HG03575 (cell line): ENCODE results near the gene SLC25A42.

Experiments used
- ATAC-seq: cut with Tn5 transposase; IDR thresholded peaks from one replicate; pipeline ENCODE4 v1.9.1; 2021; ENCODE audit not compliant: unreplicated experiment, insufficient number of reproducible peaks, low FRiP score; ENCODE audit errors: extremely low read depth

SLC25A42 gene

DNA sequence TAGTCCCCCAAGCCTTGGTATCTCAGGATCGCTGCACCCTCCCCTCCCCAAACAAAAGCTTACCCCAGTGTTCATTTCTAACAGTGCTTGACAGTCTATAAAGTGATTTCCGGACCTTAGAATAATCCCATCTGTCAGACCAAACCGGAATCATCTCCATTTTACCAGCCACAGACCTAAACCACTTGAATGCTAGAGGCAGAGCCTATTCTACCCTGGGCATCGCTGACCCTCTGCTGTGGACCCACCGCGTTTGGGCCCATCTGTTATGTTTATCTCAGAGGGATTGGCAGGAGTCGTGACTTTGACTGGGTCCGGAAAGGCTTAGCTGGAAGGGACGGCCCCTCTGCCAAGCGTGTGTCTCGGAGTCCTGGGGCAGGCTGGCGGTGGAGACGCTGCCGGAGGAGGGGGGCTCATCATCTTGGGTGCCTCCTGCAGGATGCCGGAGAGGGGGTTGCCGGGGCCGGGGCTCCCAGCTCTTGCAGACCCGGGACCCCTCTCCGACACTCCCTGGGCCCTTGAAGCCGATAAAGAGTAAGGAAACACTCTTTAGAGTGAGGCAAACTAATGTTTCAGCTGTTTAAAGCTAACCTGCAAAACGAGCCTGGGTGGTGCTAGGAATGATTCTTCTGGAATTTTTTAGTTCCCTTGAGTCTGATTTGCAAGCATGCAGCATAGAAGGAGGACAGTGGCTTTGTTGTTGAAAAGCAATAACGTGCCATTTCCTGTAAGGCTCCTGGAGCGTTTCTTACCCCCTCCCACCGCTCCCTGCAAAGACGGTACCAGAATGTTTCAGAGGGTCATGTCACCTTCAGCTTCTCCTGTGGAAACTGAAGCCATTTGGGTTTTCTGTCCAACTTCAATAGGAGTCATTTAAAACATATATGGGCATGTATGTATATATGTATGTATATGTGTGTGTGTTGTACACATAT lies 1.3 kb downstream of the SLC25A42 start:
- no peak for ATAC-seq

DNA sequence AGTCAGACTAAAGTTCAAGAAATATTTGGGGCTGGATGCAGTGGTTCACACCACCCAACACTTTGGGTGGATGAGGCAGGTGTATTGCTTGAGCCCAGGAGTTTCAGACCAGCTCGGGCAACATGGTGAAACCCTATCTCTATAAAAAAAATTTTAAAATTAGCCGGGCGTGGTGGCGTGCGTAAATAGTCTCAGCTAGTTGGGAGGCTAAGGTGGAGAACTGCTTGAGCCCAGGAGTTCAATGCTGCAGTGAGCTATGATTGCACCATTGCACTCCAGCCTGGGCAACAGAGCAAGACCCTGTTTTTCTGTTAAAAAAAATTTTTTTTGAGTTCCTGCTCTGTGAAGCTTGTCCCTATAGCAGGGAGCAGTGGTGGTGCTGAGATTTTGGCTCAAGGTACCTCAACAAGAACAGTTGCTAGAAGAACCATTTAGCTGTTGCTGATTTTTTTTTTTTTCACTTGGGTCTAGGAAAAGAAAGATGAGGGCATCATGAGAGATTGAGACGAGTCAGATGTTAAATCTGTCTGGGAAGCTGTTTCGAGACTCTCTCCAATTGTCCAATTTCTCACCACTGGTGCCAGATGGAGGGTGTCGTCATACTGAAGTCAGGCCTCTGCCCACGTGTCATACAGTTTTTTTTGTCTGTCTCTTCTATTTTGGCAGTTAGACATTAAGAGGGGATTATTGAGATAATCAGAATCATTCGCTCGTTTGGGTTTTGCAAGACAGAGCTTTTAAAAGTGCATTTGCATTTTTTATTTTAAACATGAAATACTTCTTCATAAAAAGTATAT lies 3.7 kb downstream of the SLC25A42 start:
- ATAC-seq, result no peak

DNA sequence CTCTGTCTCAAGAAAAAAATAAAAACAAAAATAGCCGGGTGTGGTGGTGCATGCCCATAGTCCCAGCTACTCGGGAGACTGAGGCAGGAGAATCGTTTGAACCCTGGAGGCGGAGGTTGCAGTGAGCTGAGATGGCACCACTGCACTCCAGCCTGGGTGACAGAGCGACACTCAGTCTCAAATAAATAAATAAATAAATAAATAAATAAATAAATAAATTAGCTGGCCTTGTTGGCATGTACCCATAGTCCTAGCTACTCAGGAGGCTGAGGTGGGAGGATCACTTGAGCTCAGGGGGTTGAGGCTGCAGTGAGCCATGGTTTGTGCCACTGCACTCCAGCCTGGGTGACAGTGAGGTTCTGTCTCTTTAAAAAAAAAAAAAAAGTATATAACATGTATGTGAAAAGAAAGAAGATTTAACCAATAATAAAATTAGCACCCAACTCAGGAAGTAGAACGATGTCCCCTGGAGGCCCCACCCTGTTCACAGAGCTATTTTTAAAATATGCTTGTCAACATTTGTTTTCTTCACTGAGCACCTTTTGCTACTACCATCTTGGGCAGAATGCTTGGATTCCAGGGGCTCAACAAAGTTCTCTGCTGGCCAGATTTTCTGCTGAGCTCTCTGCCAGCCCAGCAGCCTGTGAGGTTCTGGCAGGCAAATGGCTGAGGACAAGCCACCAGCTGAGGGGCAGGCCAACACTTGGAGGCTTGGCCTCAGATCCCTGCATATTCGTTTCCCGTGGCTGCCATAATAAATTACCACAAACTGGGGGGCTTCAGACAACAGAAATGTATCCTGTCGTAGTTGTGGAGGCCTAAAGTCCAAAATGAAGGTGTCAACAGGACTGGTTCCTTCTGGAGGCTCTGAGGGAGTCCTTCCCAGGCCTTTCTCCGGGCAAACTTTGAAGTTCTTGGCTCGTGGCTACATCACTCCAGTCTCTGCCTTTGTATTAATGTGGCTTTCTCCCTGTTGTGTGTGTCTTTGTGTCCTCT lies 5.2 kb downstream of the SLC25A42 start:
- ATAC-seq, result no peak

DNA sequence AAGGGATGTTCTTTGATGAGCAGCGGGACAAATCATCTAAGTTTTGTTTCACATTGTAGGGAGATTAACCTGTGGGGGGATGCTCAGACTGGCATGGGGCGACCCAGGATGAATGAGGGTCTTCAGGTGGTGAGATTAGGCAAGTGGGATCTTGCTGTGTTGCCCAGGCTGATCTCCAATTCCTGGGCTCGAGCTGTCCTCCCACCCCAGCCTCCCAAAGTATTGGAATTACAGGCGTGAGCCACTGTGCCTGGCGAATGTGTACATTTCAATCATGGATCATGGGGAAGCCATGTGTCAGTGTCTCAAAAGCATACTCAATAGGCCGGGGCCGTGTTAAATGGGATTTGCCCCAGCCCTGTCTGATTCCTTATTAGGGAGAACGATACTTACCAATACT lies 8.1 kb downstream of the SLC25A42 start:
- ATAC-seq, result no peak

DNA sequence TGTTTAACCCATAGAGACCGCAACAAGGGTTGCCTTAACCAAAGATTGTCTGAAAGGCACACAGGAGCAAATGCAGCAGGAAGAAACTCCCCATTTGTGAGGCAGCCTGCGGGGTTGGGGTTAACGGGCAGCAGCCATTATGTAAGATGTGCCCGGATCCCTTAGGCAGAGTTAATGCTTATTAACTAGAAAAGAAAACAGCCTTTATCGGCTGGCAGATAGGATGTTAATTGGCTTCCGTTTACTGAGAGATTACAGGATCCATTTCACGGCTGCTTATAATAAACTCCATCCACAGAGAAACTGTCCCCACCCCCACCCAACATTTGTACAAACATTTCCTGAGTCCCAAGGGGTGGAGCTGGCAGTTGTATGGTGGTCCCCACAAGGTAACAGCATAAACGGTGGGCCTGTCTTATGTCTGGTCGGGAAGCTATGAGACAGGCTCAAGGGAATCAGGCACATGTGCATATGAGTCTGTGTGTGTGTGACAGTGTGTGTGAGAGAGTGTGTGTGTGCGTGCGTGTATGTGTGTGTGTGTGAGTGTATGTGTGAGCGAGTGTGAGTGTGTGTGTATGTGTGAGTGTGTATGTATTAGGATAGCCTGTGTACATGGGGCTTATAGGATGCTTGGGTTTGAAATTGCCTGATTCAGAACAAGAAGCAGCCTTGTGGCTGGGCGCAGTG lies 10.5 kb downstream of the SLC25A42 start:
- ATAC-seq, result no peak

DNA sequence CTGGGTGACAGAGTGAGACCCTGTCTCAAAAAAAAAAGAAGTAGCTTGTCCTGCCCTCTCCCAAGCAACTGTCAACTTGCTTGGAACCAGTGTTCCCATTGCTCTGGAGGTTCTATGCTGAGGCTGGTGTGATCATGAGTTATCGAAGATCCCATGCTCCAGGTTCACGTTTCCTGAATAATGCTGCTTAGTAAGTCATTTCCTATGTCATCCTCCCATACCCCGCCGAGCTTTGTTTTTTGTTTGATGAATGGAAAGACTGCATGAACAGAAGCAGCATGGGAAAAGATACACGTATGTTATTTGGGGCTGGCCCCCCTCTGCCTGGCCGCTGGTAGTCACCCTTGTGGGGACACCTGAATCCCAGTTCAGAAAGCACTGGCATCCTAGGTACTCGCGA lies 11.3 kb downstream of the SLC25A42 start:
- ATAC-seq, result no peak

DNA sequence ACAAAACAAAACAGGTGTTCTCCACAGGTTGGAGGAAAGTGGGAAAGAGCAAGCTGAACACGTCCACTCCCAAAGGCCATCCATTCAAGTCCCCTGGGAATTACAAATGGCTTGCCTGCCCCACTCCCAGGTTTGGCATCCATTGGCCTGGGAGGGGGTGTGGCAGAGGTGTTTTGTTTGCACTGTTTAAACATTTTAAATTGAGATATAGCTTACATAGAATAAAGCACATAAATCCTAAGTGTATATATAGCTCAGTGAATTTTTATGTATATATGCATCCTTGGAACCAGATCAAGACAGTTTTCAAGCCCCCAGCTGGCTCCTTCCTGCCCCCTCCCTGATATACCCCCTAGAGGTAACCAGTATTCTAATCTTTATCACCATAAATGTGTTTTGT lies 12.7 kb downstream of the SLC25A42 start:
- ATAC-seq, result no peak

DNA sequence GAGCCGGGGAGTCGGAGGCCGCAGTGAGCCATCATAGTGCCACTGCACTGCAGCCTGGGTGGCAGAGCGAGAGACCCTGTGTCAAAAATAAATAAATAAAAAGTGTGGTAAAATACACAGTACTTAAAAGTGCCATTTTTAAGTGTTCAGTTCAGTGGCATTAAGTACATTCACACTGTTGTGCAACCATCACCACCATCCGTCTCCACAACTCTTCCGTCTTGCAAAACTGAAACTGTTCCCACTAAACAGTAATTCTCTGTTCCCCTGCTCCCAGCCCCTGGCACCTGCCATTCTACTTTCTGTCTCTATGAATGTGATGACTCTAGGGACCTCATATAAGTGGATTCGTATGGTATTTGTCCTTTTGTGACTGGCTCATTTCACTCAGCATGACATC lies 13.3 kb downstream of the SLC25A42 start:
- ATAC-seq, result no peak

DNA sequence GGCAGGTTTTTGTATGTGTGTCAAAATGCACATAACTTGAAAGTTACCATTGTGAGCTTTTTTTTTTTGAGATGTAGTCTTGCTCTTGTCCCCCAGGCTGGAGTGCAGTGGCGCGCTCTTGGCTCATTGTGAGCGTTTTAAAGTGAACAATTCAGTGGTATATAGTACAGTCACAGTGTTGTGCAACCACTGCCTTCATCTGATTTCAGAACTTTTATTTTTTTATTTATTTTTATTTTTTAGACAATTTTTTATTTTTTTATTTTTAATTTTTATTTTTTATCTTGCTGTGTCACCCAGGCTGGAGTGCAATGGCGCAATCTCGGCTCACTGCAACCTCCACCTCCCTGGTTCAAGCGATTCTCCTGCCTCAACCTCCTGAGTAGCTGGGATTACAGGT lies 15.0 kb downstream of the SLC25A42 start:
- no peak for ATAC-seq

DNA sequence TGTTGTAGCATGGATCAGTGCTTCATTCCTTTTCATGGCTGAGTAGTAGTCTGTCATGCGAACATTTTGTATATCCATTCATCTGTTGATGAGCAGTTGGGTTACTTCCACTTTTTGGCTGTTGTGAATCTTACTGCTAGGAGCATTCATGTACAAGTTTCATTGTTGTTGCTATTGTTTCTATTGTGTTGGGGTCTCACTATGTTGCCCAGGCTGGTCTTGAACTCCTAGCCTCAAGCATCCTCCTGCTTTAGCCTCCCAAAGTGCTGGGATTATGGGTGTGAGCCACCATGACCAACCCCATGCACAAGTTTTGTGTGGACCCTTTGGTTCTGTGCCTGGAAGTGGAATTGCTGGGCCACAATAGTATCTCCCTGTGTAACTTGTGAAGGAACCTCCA lies 15.8 kb downstream of the SLC25A42 start:
- ATAC-seq, result no peak

DNA sequence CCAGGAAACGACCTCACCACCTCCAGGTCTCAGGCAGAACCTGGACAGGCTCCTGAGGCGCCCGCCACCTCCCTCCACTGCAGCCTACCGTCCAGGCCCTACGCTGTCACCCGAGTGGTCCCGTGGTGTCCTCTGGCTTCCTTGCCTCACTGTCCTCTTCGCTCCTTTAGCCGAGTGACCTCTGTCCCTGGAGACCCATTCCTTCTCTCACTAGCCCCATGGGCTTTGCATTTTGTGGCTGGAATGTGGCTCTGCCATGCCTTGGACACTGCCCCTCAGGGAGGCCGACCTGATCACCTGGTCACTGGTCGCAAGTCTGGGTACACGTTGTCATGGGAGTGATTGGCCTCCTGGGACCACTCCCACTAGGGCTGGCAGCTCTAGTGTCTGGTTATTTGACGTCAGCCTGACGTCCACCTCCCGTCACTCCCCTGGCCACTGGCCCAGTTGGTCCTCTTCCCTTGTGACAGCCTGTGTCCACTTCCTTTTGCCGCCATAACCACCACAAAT lies 17.9 kb downstream of the SLC25A42 start:
- ATAC-seq, result no peak

DNA sequence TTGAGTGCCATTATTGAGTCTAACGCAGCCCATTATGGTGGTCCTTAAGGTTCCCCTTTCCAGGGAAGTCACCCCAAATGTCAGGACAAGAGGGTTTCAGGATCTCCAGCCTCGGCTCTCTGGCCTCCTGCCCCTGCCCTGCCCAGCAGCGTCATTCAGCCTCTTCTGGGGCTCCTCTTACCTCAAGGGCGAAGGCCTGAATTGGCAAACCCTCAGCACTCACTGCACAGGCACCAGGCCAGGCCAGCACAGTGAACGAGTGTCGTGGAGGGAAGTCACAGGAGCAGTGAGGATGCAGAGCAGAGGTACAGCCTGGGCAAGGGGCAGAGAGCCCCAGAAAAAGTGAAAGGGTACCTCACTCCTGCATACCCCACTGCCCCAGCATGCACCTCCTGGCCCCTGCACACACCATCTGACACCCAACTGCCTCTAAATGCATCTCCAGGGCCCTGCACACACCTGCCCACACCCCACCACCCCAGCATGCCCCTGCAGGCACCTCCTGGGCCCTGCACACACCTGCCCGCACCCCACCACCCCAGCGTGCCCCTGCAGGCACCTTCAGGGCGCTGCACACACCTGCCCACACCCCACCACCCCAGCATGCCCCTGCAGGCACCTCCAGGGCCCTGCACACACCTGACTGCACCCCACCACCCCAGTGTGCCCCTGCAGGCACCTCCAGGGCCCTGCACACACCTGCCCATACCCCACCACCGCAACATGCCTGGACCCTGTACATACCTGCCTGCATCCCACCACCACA lies 19.8 kb downstream of the SLC25A42 start:
- no peak for ATAC-seq

DNA sequence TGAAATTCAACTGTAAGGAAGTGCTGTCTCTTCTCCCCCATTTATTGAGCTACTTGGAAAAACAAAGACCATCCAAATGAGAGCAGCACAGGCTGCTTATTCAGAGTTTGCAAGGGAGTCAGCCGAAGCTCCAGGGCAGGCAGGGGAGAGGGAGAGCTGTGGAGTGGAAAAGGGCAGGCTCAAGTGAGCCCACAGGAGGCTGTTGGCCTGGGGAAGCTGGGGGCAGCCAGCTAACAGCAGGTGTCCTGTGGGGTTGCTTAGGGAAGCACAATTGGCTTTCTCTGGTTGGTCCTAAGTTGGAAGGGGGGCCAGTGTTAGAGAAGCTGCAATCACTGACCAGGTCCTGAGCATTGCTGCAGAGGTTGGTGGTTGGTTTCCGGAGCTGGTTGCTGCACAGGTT lies 23.9 kb downstream of the SLC25A42 start:
- no peak for ATAC-seq

DNA sequence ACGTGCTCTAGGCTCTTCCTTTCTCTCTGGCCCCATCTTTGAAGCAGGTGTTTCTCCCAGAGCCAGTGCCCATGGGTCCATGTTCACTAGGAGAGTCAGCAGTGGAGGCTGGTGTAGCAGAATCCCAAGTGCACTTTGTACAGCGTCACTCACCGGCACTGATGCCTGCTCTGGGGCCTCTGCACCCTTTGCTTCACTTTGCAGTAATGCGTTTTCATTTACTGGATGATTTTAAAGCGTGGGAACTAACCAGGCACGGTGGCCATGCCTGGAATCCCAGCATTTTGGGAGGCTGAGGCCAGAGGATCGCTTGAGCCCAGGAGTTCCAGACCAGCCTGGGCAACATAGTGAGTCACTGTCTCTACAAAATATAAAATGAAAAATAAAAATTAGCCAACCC lies 30.7 kb downstream of the SLC25A42 start:
- ATAC-seq, result no peak

DNA sequence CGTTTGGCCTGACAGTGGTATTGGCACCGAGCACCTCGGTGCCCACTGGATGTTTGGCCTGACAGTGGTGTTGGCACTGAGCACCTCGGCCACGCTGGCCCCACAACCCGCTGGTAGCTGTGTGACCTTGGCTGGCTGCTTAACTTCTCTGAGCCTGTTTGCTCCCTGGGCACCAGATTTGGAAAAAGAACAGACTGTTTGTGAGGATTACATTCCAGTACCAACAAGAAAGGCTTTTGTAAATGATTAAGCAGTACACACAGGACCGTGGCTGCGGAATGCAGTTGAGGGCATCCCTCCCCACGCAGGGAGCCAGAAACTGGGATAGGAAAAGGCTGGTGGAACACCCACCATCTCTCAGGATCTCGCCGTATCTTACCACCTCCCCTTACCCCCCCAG lies 31.9 kb downstream of the SLC25A42 start:
- no peak for ATAC-seq

DNA sequence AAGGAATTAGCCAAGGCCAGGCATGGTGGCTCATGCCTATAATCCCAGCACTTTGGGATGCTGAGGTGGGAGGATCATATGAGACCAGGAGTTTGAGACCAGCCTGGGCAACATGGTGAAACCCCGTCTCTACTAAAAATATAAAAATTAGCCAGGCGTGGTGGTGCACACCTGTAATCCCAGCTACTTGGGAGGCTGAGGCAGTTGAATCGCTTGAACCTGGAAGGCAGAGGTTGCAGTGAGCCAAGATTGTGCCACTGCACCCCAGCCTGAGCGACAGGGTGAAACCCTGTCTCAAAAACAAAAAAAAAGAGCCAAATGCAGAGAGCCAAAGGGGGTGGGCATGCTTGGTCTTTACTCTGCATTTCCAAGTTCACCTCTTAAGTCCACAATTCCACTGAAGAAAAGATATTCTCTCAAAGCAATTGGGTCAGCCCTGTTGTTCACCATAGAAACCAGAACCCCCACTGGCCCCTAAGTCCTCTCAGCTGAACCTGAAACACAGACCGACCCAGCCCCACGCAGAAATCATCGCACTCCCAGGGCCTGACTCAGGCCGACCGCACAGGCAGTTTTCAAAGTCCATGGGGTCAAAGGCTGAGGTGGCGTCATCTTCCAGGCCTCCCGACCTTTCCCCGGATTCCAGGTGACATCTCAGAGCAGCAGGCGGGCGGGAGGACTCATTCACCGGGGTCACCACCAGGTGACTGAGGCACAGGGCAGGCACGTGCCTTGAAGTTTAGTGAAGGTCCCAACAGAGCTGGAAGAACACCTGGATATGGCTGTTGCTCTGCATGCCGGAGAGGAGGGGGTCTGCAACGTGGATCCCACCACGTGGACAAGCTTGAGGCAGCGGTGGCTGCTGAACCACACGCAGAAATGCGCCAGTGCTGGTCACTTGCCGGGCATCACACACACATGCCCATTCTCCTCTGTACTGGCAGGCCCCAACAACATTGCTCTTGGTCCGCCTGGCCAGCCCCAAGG lies 33.1 kb downstream of the SLC25A42 start:
- no peak for ATAC-seq
